ENCODE measurements around the gene PGAP3.
A peak's percentile ranks its signal among the peaks of the same experiment; 100 is the strongest.
"Not testable (repeated sequence)": the region's sequence is repeated elsewhere in the genome, so short reads cannot be mapped to it uniquely, and the experiment has no call there.

PGAP3 gene

DNA sequence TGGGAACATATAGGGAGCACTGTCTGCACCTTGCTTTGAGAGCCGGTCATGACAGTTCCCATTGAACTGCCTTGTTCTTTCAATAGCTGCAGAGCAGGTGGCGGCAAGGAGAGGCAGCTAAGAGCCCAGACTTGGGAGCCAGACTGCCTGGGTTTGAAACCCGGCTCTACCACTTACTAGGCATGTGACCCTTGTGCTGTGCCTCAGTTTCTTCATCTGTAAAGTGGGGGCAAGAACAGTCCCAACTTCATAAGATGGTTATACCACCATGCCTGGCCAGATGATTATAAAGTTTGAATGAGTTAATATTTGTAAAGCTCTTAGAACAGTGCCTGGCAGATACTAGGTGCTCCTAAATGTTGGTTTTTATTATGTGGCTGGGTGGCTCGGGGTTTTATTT, 26.4 kb upstream of the PGAP3 start:
- DNase-seq, result no peak

DNA sequence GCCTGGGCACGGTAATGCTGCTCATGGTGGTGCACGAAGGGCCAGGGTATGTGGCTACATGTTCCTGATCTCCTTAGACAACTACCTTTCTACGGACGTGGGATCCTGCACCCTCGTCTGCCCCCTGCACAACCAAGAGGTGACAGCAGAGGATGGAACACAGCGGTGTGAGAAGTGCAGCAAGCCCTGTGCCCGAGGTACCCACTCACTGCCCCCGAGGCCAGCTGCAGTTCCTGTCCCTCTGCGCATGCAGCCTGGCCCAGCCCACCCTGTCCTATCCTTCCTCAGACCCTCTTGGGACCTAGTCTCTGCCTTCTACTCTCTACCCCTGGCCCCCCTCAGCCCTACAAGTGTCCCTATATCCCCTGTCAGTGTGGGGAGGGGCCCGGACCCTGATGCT, 24.0 kb upstream of the PGAP3 start:
- DNase-seq, result no peak

DNA sequence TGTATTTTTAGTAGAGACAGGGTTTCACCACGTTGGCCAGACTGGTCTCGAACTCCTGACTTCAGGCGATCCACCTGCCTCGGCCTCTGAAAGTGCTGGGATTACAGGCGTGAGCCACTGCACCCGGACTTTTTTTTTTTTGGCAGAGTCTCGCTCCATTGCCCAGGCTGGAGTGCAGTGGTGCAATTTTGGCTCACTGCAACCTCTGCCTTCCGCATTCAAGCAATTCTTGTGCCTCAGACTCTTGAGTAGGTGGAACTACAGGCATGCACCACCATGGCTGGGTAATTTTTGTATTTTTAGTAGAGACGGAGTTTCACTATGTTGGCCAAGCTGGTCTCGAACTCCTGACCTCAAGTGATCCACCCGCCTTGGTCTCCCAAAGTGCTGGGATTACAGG, 23.2 kb upstream of the PGAP3 start:
- not testable (repeated sequence) for DNase-seq

DNA sequence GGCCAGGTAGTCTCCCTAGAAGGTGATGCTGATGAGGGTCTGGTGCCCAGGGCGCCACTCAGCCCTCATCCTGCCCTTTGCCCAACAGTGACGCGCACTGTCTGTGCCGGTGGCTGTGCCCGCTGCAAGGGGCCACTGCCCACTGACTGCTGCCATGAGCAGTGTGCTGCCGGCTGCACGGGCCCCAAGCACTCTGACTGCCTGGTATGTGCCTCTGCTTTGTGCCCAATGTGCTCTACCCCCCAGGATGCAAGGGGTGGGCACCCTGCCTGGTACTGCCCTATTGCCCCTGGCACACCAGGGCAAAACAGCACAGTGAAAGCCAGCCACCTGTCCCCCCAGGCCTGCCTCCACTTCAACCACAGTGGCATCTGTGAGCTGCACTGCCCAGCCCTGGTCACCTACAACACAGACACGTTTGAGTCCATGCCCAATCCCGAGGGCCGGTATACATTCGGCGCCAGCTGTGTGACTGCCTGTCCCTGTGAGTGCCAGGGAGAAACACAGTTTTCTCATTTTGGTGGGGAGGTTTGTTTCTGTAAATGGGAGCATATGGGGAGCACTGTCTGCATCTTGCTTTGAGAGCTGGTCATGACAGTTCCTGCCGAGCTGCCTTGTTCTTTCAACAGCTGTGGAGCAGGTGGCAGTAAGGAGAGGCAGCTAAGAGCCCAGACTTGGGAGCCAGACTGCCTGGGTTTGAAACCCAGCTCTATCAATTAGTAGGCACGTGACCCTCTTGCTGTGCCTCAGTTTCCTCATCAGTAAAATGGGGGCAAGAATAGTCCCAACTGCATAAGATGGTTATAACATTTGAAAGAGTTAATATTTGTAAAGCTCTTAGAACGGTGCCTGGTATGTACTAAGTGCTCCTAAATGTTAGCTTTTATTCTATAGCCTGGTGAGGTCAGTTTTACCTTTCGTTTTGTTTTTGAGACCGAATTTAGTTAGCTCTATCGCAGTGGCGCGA, 22.4 kb upstream of the PGAP3 start:
- DNase-seq, result no peak

DNA sequence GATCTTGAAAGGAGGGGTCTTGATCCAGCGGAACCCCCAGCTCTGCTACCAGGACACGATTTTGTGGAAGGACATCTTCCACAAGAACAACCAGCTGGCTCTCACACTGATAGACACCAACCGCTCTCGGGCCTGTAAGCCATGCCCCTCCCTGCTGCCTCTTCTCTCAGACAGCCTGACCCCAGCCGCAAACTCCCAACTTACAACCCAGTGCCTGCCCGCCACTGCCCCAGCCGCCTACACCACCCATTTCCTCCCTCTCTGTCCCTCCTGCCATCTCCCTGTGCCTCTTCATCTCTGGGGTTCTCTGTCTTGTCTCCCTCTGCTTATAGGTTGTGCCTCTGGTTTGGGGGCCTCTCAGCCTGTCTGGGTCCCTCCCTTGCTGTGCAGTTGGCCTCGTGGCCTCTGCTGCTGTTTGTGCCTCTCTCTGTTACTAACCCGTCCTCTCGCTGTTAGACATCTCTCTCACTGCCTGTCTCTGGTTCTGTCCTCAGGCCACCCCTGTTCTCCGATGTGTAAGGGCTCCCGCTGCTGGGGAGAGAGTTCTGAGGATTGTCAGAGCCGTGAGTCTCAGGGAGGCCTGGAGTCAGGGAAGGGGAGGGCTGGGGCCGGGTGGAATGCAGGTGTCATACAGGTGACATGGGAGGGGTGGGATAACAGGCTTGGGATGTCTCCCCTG, 21.6 kb upstream of the PGAP3 start:
- DNase-seq, result peak; percentile 14

DNA sequence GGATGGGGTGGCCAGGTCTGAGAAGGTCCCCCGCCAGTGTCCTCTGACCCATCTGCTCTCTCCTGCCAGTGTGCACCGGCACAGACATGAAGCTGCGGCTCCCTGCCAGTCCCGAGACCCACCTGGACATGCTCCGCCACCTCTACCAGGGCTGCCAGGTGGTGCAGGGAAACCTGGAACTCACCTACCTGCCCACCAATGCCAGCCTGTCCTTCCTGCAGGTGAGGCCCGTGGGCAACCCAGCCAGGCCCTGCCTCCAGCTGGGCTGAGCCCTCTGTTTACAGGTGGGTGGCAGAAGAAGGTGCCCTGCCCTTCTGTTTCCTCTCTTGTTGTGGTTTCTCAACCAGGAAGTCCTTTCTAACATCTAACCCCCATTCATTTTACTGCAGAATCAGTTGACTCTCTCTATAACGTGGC, 19.1 kb upstream of the PGAP3 start:
- DNase-seq, result peak; percentile 17

DNA sequence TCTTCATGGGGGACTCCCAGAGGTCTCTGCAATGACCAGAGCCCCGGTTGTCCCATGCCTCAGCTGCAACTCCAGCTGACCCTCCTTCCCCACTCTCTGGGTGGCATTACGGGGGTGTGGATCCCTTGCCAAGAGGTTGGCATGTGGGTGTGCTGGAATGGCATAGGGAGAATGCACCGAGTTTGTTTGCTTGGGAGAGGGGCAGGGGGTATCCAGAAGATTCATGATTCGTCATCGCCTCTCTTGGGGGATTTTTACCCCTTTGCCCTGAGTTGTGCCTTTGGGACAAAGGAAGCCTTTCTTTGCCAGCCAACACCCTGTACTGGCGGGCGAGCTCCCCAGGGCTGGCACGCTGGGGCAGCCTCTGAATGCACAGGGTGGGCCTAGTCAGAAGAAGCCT, 18.5 kb upstream of the PGAP3 start:
- DNase-seq, result no peak

DNA sequence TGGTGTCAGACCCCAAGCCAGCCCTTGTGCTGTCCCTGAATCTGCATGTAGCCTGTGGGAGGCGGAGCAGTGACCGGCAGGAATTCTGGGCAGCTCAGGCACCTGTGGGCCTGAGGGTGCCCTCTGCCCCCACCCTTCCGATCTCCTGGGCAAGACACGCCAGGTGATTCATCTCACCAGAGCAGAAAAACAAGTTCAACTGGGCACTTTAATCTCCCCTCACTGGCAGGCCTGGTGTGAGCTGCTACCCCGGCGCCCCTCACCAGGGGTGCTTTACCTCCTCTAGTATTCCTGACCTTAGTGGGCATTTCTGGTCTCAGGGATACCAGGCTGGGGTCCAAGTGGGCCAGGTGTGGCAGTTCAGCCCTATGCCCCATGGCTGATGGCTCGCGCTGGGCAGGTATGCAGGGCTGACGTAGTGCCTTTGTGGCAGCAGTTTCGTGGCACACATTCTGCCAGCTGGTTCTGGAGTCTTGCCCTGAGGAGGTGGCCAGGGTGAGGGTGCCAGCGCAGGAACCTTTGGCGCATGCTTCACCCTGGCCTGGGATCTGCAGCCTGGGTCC, 18.0 kb upstream of the PGAP3 start:
- DNase-seq, result no peak

DNA sequence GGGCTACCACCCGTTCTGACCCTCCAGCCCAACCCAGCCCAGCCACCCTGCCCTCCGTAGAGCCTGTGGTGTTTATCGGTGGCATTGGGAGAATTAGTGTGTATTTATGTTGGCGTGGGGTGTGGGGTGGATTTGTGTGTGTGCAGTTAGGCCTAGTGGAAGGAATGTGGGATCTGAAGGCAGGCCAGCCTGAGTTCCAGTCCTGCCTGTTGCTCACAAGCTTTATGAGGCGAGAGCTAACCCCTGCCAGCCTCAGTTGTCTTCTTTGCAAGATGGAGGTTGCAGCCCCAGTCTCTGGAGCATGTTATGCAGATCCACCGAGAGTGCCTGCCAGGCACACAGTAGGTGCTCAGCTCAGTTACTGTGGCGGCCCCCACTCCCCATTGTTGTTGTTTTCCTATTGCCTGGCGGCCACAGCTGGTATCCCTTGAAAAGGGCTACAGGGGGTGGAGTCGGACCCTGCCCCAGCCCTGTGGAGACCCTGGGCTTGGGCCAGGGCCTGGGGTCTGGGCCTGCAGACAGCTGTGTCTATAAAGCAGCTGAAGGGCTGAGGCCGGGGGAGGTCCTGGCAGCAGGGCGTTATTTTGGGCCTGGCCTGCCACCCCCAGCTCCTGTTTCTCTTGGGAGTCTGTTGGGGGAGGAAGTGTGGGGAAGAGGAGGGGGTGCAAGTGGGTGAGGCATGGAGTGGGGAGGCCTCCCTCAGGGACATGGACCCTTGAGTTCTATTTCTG, 17.1 kb upstream of the PGAP3 start:
- no peak for DNase-seq

DNA sequence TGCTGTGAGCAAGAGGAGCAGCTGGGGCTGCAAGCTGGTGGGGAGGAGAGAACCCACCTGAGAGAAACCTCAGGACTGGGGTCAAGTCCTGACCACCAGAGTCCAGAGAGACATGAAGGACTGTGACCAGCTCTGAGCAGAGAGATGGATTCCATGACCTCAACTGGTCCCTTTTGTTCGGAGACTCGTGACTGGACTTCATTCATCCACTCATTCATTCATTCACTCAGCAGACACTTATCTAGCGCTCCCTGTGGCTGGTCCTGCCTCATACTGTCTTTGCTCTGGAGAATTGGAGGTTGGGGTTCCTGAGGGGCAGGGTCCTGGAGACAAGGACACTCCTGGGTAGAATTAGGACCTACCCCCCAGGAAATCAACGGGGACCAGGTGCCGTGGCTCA, 16.1 kb upstream of the PGAP3 start:
- DNase-seq, result no peak

DNA sequence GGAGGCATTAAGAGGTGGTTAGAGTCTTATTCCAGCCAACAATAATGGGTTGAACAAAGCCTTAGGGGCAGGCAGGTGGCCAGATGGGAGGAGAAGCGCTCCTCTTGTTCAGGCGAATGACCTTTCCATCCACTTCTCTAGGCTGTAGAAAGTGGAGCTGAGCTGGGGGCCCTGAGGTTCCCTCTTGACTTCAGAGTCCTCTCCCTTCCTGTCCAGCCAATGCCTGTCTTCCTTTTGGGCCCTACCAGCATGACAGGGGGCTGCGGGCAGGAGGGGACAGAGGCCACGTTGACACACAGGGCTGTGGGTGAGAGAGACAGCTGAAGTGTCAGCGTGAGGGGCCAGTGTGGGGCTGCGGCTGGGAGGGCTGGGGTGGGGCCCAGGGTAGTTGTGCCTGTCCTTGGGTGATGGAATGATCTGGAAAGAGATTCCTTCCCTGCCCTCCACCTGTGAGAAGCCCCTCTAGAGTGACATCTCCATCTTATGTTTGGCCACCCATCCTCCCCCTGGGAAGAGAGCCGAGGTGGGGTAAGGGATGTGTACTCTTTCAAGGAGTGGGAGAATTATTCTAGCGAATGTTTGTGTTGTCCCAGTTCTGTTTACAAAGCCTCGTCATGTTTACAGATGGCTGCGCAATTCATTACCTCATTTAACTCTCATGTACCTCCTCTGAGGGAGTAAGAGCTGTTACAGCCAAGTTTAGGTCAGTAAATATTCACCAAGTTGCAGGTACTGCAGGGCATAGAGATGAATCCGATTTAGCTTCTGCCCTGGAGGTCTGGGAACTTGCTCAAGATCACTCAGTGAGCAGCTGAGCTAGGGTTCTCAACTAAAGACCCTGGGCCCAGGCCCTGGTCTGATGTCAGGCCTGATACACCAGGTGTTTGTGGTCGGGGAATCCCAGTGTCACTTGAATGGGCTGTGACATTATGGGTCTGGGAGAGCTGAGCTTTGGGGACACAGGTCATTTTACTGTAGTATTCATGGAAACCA, 15.3 kb upstream of the PGAP3 start:
- no peak for DNase-seq

DNA sequence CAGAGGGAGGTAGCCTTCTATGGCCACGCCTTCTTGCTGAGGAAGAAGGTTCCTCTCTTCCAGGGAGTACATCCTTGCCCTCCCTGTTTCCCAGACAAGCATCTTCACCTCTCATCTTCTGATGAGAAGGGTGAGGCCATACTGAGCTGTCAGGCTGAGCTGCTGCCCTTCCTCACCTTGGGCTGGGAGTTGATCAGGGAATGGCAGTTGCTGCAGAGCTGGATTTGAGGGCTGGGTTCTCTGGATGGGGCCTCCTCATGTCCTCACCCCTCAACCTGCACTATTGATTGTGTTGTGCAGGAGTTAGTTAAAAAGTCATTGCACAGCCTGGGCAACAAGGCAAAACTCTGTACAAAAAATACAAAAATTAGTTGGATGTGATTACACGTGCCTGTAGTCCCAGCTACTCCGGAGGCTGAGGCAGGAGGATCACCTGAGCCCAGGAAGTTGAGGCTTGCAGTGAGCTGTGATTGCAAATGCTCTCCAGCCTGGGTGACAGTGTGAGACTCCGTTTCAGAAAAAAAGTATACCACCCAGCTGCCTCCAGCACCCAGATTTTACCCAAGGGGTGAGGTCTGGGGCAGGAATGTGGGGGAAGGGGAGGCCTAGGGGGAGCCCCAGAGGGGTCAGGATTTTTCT, 14.0 kb upstream of the PGAP3 start:
- DNase-seq, result no peak

DNA sequence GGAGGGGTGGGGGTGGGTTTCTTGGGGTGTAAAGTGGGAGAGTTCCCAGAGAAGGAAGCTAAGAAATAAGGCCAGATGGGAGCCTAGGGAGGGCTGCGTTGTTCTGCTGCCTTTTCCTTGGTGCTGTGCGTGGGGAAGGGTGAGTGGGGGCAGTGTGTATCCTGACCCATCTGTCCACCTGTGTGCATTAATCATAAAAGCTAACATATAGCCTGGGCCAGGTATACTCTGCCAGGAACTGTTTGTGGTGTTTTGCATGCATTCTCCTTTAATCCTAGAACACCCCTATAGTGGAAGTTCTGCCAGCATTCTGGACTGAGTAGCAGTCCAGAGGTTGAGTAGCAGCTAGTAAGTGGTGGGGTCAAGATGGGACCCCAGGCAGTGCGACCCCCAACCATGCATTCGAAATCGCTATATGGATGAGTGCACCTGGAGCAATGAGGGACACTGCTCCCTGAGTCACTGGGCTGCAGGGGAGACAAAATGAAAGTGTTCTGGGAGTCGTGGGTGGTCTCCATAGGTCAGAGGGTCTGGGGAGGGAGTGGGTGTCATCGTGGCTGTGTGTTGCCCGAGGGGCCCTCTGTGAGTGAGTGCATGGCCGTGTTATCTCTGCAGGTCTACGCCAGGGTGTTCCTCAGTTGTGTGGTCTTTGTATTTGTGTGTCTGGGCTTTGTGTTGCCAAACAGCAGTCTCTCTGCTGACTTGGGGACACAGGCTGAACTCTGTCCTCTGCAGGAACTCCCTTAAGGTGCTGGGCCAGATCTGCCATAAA, 13.3 kb upstream of the PGAP3 start:
- no peak for DNase-seq

DNA sequence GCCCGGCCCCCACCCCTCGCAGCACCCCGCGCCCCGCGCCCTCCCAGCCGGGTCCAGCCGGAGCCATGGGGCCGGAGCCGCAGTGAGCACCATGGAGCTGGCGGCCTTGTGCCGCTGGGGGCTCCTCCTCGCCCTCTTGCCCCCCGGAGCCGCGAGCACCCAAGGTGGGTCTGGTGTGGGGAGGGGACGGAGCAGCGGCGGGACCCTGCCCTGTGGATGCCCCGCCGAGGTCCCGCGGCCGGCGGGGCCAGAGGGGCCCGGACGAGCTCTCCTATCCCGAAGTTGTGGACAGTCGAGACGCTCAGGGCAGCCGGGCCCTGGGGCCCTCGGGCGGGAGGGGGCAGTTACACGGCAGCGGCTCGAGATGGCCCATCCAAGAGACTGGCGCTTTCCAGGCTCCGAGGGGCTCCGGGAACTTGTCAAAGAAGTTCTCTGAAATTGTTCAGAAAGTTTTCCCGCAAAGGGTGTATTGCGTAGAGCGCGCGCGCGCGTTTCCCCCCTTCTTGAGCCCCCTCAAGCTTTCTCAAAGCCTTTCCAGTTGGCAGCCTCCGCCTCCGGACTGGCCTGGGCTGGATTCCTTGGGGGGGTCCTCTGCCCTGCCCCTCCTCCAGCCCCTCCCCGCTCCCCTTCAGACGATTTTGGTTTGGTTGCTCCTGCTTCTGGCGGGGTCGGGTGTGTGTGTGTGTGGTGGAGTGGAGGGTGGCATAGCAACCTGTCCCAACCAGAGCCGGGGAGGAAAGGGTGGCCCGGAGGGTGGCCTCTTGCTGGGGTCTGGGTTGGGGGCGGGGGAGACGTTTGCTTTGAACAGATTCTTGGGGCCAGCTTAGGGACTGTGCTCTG, 12.5 kb upstream of the PGAP3 start:
- DNase-seq, result no peak

DNA sequence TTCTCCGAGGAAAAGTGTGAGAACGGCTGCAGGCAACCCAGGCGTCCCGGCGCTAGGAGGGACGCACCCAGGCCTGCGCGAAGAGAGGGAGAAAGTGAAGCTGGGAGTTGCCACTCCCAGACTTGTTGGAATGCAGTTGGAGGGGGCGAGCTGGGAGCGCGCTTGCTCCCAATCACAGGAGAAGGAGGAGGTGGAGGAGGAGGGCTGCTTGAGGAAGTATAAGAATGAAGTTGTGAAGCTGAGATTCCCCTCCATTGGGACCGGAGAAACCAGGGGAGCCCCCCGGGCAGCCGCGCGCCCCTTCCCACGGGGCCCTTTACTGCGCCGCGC, 11.9 kb upstream of the PGAP3 start, which contains the start of gene ERBB2:
Gene ERBB2, plus strand, starts transcription at position 247 of the 330 bp plus-strand sequence. CDS start 175 bp downstream, outside the sequence.
- DNase-seq, result no peak

DNA sequence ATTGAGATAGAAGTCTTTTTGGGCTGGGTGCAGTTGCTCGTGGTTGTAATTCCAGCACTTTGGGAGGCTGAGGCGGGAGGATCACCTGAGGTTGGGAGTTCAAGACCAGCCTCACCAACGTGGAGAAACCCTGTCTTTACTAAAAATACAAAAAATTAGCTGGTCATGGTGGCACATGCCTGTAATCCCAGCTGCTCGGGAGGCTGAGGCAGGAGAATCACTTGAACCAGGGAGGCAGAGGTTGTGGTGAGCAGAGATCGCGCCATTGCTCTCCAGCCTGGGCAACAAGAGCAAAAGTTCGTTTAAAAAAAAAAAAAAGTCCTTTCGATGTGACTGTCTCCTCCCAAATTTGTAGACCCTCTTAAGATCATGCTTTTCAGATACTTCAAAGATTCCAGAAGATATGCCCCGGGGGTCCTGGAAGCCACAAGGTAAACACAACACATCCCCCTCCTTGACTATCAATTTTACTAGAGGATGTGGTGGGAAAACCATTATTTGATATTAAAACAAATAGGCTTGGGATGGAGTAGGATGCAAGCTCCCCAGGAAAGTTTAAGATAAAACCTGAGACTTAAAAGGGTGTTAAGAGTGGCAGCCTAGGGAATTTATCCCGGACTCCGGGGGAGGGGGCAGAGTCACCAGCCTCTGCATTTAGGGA, 11.4 kb upstream of the PGAP3 start:
- DNase-seq, result not testable (repeated sequence)

DNA sequence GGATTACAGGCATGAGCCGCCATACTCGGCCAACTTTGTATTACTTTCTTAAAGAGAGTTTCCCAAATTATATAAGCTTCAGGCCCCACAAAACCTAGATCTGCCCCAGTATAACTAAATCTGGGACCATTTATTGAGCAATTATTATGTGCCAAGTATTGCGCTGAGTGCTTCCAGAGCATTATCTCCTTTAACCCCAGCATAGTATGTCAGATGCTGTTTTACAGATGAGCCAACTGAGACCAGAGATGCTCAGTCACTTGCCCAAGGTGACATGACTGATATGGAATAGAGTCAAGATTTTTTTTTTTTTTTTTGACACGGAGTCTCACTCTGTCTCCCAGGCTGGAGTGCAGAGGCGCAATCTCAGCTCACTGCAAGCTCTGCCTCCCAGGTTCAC, 10.1 kb upstream of the PGAP3 start:
- DNase-seq, result no peak

DNA sequence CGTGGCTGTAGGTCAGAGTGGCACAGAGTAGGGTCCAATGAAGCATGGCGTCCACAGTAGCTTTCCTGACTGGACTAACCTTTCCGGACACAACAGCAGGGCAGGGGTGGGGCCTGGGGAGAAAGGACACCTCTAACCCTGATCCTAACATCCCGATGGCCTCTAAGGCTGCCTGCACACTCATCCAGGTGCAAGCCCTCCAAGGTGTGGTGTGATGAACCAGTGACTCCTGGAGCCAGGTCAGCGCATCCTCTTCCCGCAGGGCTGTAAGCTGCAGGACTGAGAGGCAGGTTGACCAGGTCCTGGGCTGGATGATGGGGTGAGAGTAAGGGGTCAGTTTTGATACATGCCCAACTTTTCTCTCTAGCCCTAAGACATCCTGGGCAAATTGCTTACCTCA, 8.9 kb upstream of the PGAP3 start:
- DNase-seq, result no peak

DNA sequence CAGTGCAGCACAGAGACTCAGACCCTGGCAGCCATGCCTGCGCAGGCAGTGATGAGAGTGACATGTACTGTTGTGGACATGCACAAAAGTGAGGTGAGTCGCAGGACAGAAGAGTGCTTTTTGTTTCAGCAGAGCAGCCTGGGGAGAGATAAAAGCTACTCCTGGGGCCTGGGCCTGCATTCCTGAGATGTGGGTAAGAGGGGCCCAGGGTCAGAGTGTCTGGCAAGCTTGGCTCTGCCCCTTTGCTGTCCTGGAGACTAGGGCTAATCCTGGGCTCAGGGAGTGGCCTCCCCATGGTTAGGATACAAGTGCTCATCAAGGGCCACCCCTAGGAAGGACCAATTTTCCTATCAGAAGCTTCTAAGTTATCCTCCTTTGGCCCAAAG, 7.2 kb upstream of the PGAP3 start:
- DNase-seq, result no peak

Measured in CD4-positive, alpha-beta T cell treated with Interleukin-12 subunit alpha and Interleukin-12 subunit beta, for 1 hour (primary cell).